VCaP (cell line): Measurements from ENCODE around the gene VAV1.

Experiments
- H3K27ac ChIP-seq: fragments of 450-650 bp; 2 replicates; pipeline ENCODE4 v1.5.1; 2017
- CTCF ChIP-seq: fragments of 450-650 bp; conservative IDR thresholded peaks from 2 replicates; pipeline ENCODE4 v1.5.1; 2017; ENCODE audit warnings: mild to moderate bottlenecking, moderate library complexity

The VAV1 gene

DNA sequence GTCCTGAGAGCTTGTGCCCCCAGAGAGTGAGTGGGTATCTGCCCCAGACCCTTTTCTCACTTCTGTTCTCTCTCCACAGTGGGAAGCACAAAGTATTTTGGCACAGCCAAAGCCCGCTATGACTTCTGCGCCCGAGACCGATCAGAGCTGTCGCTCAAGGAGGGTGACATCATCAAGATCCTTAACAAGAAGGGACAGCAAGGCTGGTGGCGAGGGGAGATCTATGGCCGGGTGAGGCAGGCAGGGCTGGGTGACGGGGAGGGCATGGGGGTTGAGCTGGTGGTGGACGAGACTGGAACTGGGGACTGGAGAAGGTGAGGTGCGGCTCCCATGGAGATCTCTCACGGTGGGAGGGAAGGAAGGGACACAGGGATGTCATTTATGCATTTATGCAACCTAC is 81.4 kb downstream of the VAV1 start:
- no peak for TF ChIP-seq CTCF
- no peak overlapping the region for H3K27ac ChIP-seq

GRCh38 chr19:6854758-6855157 is 82.2 kb downstream of the VAV1 start:
- no peak for TF ChIP-seq CTCF
- H3K27ac ChIP-seq = no peak overlapping the region

GRCh38 chr19:6856749-6857372 is 84.4 kb downstream of the VAV1 start:
- H3K27ac ChIP-seq = no peak overlapping the region
- no peak for TF ChIP-seq CTCF

DNA sequence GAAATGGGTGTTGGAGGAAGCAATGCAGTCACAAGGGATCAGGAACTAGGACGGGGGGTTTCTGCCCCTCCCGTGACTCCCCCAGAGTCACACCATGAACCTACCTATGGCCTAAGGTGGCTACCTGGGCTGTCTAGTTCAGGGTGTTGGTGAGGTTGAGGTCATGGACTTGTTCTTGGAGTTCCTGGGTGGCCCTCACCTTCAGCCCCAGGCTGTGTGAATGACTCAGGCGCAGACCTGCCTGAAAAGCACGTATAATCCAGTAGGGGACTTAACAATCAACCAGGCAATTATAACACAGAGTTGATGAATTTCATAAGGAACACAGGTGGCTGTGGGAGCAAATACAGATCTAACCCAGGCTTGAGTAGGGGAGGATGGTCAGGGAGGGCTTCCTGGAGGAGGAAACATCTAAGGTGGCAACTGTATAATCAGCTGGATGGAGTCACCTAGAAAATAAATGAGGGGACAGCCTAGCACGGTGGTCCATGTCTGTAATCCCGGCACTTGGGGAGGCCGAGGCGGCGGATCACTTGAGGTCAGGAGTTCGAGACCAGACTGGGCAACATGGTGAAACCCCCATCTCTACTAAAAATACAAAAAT is 89.3 kb downstream of the VAV1 start:
- TF ChIP-seq CTCF = no peak
- no peak overlapping the region for H3K27ac ChIP-seq

GRCh38 chr19:6862673-6863078 is 90.2 kb downstream of the VAV1 start:
- TF ChIP-seq CTCF = peak; percentile 79
- no peak overlapping the region for H3K27ac ChIP-seq

GRCh38 chr19:6864325-6864940 is 91.9 kb downstream of the VAV1 start:
- no peak overlapping the region for H3K27ac ChIP-seq

More at GRCh38 chr19:6864325-6864940, 91.9 kb downstream of the VAV1 start:
- no peak for TF ChIP-seq CTCF
